Measurements from ENCODE around the gene RNF183.

- no peak for TF ChIP-seq CTCF (IDR thresholded peaks at IDR 0.05)
- TF ChIP-seq POLR2A (IDR thresholded peaks at IDR 0.05): no peak
Observed at GRCh38 chr9:113343732-113344231, 40.6 kb upstream of the RNF183 start.

Measured in Peyer's patch (tissue), 4 donors.